Suprapubic skin (tissue), 4 donors: Measurements from ENCODE around the gene HLA-F. TPM values are rescaled to one million over a fixed set of nuclear protein-coding genes. Genes with fewer than 3 reads are reported as not detected.

Experiments used
- DNase-seq, 2 donors: peaks; one replicate each; pipeline ENCODE4 v3.0.0-alpha.2; 2019; ENCODE audit warnings: low spot score in 2 of 2
- H3K27ac ChIP-seq: fragments of 200-600 bp; sonication (generic); one replicate; pipeline ENCODE4 v1.5.1; 2019
- H3K27me3 ChIP-seq: fragments of 200-600 bp; sonication (generic); one replicate; pipeline ENCODE4 v1.5.1; 2019
- H3K36me3 ChIP-seq: fragments of 200-600 bp; sonication (generic); one replicate; pipeline ENCODE4 v1.5.1; 2019
- H3K4me1 ChIP-seq: fragments of 200-600 bp; sonication (generic); one replicate; pipeline ENCODE4 v1.5.1; 2019
- H3K4me3 ChIP-seq: fragments of 200-600 bp; sonication (generic); one replicate; pipeline ENCODE4 v1.5.1; 2019; ENCODE audit warnings: mild to moderate bottlenecking
- H3K9me3 ChIP-seq: fragments of 200-600 bp; sonication (generic); one replicate; pipeline ENCODE4 v1.5.1; 2019
- CTCF ChIP-seq, 2 donors: fragments of 200-600 bp in 1 of 2; fragments of 450-650 bp in 1 of 2; sonication (generic) in 1 of 2; IDR thresholded peaks; one replicate each; pipeline ENCODE4 v1.5.1; 2016 to 2019; ENCODE audit warnings: antibody characterized with exemption in 2 of 2, mild to moderate bottlenecking in 1 of 2, moderate library complexity in 1 of 2
- EP300 ChIP-seq: sonication (generic); formaldehyde crosslinking; IDR thresholded peaks from one replicate; pipeline ENCODE4 v1.6.1; 2017; ENCODE audit warnings: antibody characterized with exemption
- POLR2A ChIP-seq, 2 donors: fragments of 450-650 bp; IDR thresholded peaks; one replicate each; pipeline ENCODE4 v1.6.1; 2017; ENCODE audit warnings: antibody characterized with exemption in 2 of 2, mild to moderate bottlenecking in 2 of 2, moderate library complexity in 2 of 2
- POLR2AphosphoS5 ChIP-seq, 3 donors: sonication (generic); formaldehyde crosslinking; IDR thresholded peaks; one replicate each; pipeline ENCODE4 v1.6.1; 2017; ENCODE audit warnings: antibody characterized with exemption in 3 of 3
- WGBS: methylation state at CpG from one replicate; pipeline ENCODE4 v1.1.5; 2018; 5-methylcytosine and 5-hydroxymethylcytosine counted together
- total RNA-seq, 4 donors: library from RNA; depleted of rRNA; stranded (reverse); fragments of >200 nt; gene quantifications; one replicate each; pipeline ENCODE4 v1.1.0, GENCODE V29; 2016

Gene HLA-F
- total RNA-seq, 4 donors from 2014 or later, result 25.6 to 162 (median 62.2) TPM

- no peak for DNase-seq
- peaks cover 12% of the 10 kb centered on the region for H3K27me3 ChIP-seq
- H3K9me3 ChIP-seq, result no peaks in the 10 kb centered on the region
- H3K4me1 ChIP-seq, result peaks cover 15% of the 10 kb centered on the region
- 74% methylated on average over 23 of the region's 23 CpGs for WGBS
- TF ChIP-seq POLR2A (IDR thresholded peaks at IDR 0.05), result no peak
- TF ChIP-seq POLR2AphosphoS5 (IDR thresholded peaks at IDR 0.05), result no peak
- no peak for TF ChIP-seq CTCF (IDR thresholded peaks at IDR 0.05)
- no peak for TF ChIP-seq EP300
- H3K27ac ChIP-seq, result no peak overlapping the region
- H3K36me3 ChIP-seq, result no peaks in the 10 kb centered on the region
- H3K4me3 ChIP-seq, result no peak overlapping the region
These were observed 32.1 kb downstream of the HLA-F start for GRCh38 chr6:29755295-29755871.

- Histone ChIP-seq H3K9me3 (no peaks in the 10 kb centered on the region), H3K27ac (no peak overlapping the region), H3K4me1 (peaks cover 11% of the 10 kb centered on the region), H3K27me3 (peaks cover 12% of the 10 kb centered on the region), H3K36me3 (no peaks in the 10 kb centered on the region), H3K4me3 (no peak overlapping the region)
- no peak for DNase-seq
- WGBS, result 99% methylated on average over 2 of the region's 2 CpGs
- TF ChIP-seq POLR2AphosphoS5 (IDR thresholded peaks at IDR 0.05) (no peak), POLR2A (IDR thresholded peaks at IDR 0.05) (no peak), EP300 (no peak), CTCF (IDR thresholded peaks at IDR 0.05) (no peak)
These were observed 34.0 kb downstream of the HLA-F start for GRCh38 chr6:29757282-29757681.

GRCh38 chr6:29757701-29758293, 34.6 kb downstream of the HLA-F start:
- DNase-seq, result no peak
- Histone ChIP-seq H3K27me3 (peaks cover 12% of the 10 kb centered on the region), H3K4me3 (no peak overlapping the region), H3K36me3 (no peaks in the 10 kb centered on the region), H3K27ac (no peak overlapping the region), H3K9me3 (no peaks in the 10 kb centered on the region), H3K4me1 (peaks cover 8% of the 10 kb centered on the region)
- TF ChIP-seq POLR2A (IDR thresholded peaks at IDR 0.05) (no peak), POLR2AphosphoS5 (IDR thresholded peaks at IDR 0.05) (no peak), CTCF (IDR thresholded peaks at IDR 0.05) (no peak), EP300 (no peak)
- WGBS, result 45% methylated on average over 2 of the region's 2 CpGs

- Histone ChIP-seq H3K9me3 (no peaks in the 10 kb centered on the region), H3K36me3 (no peaks in the 10 kb centered on the region), H3K27me3 (peaks cover 12% of the 10 kb centered on the region), H3K4me1 (peaks cover 8% of the 10 kb centered on the region), H3K27ac (no peak overlapping the region), H3K4me3 (no peak overlapping the region)
- DNase-seq, result no peak
- TF ChIP-seq POLR2A (IDR thresholded peaks at IDR 0.05), result no peak
- no peak for TF ChIP-seq CTCF (IDR thresholded peaks at IDR 0.05)
- no peak for TF ChIP-seq EP300
- TF ChIP-seq POLR2AphosphoS5 (IDR thresholded peaks at IDR 0.05), result no peak
- WGBS, result 75% methylated on average over 1 of the region's 2 CpGs
These were observed 35.5 kb downstream of the HLA-F start for GRCh38 chr6:29758761-29759160.

- WGBS, result 79% methylated on average over 5 of the region's 5 CpGs
- TF ChIP-seq POLR2A (IDR thresholded peaks at IDR 0.05) (no peak), POLR2AphosphoS5 (IDR thresholded peaks at IDR 0.05) (no peak), CTCF (IDR thresholded peaks at IDR 0.05) (no peak), EP300 (no peak)
- no peak overlapping the region for H3K27ac ChIP-seq
- peaks cover 8% of the 10 kb centered on the region for H3K4me1 ChIP-seq
- H3K27me3 ChIP-seq, result peaks cover 12% of the 10 kb centered on the region
- no peak overlapping the region for H3K4me3 ChIP-seq
- no peak for DNase-seq
- no peaks in the 10 kb centered on the region for H3K36me3 ChIP-seq
- H3K9me3 ChIP-seq, result no peaks in the 10 kb centered on the region
These were observed 36.2 kb downstream of the HLA-F start for GRCh38 chr6:29759457-29759856.
